IMR-90 (cell line): ENCODE data around the gene KRT83. TPM values are rescaled to one million over a fixed set of nuclear protein-coding genes. Genes with fewer than 3 reads are reported as not detected.

Experiments
- ATAC-seq: fragments of 200-7000 bp; cut with Tn5 transposase; 2 replicates; pipeline ENCODE4 v1.9.1; 2020; ENCODE audit warnings: low read depth, mild to moderate bottlenecking, moderate library complexity
- BruUV-seq: library from RNA; stranded (reverse); fragments of 400-500 nt; replicated peaks from 2 replicates; lab custom pipeline; 2021; lab: Mats Ljungman, UMichigan
- CTCF ChIA-PET: fragments of 300-600 bp; formaldehyde crosslinking; extraction: SDS; loops from one replicate; lab custom pipeline; 2021; ENCODE audit warnings: antibody characterized with exemption; lab: Yijun Ruan, JAX
- POLR2A ChIA-PET: fragments of 300-600 bp; sonication (Branson Sonifier 250); formaldehyde crosslinking; loops from one replicate; lab custom pipeline; 2022; ENCODE audit warnings: antibody characterized with exemption; ENCODE audit not compliant: unreplicated experiment; lab: Charles Lee
- DNase-seq: peaks from one replicate; pipeline ENCODE4 v3.0.0; 2013
- H2AFZ ChIP-seq: replicated peaks from 2 replicates; pipeline ENCODE3; 2013; ENCODE audit warnings: low read length, mild to moderate bottlenecking; ENCODE audit not compliant: poor library complexity
- H2AK5ac ChIP-seq: 2 replicates; pipeline ENCODE4 v1.6.1; 2013; ENCODE audit warnings: low read depth, low read length, inconsistent platforms
- H2AK9ac ChIP-seq: replicated peaks from 2 replicates; pipeline ENCODE3; 2013; ENCODE audit warnings: mild to moderate bottlenecking, low read depth, low read length, moderate library complexity; ENCODE audit not compliant: poor library complexity
- H2BK120ac ChIP-seq: 2 replicates; pipeline ENCODE4 v1.6.1; 2013; ENCODE audit warnings: low read depth, low read length, inconsistent platforms
- H2BK15ac ChIP-seq: 3 replicates; pipeline ENCODE4 v1.6.1; 2013; ENCODE audit warnings: low read depth, low read length, inconsistent platforms
- H2BK20ac ChIP-seq: 2 replicates; pipeline ENCODE4 v1.6.1; 2013; ENCODE audit warnings: low read depth, mild to moderate bottlenecking, inconsistent platforms, low read length, moderate library complexity
- H2BK5ac ChIP-seq: 2 replicates; pipeline ENCODE4 v1.6.1; 2013; ENCODE audit warnings: mild to moderate bottlenecking, low read depth, low read length, inconsistent platforms; ENCODE audit not compliant: poor library complexity, severe bottlenecking
- H3K14ac ChIP-seq: replicated peaks from 2 replicates; pipeline ENCODE4 v1.6.1; 2013; ENCODE audit warnings: low read depth, low read length, inconsistent platforms
- H3K18ac ChIP-seq: 2 replicates; pipeline ENCODE4 v1.6.1; 2013; ENCODE audit warnings: low read depth, low read length, control low read depth
- H3K23ac ChIP-seq: 2 replicates; pipeline ENCODE4 v1.6.1; 2013; ENCODE audit warnings: low read depth, low read length, inconsistent platforms
- H3K27ac ChIP-seq: 2 replicates; pipeline ENCODE4 v1.5.1; 2013; ENCODE audit warnings: mild to moderate bottlenecking, control low read depth, low read length; ENCODE audit not compliant: insufficient read depth
- H3K27me3 ChIP-seq: 2 replicates; pipeline ENCODE4 v1.6.1; 2013; ENCODE audit warnings: low read length; ENCODE audit not compliant: control insufficient read depth, insufficient read depth
- H3K36me3 ChIP-seq: 2 replicates; pipeline ENCODE4 v1.6.1; 2013; ENCODE audit warnings: low read length, mixed read lengths; ENCODE audit not compliant: control insufficient read depth, insufficient read depth
- H3K4ac ChIP-seq: 2 replicates; pipeline ENCODE4 v1.6.1; 2013; ENCODE audit warnings: low read depth, low read length, inconsistent platforms
- H3K4me1 ChIP-seq: 2 replicates; pipeline ENCODE4 v1.6.1; 2013; ENCODE audit warnings: low read length, mixed read lengths; ENCODE audit not compliant: control insufficient read depth, insufficient read depth
- H3K4me2 ChIP-seq: 2 replicates; pipeline ENCODE4 v1.6.1; 2013; ENCODE audit warnings: low read depth, mild to moderate bottlenecking, control low read depth, low read length, moderate library complexity
- H3K4me3 ChIP-seq: 2 replicates; pipeline ENCODE4 v1.5.1; 2013; ENCODE audit warnings: low read depth, mild to moderate bottlenecking, control low read depth, low read length, moderate library complexity; ENCODE audit not compliant: insufficient read depth
- H3K56ac ChIP-seq: 2 replicates; pipeline ENCODE4 v1.6.1; 2013; ENCODE audit warnings: low read length, inconsistent platforms; ENCODE audit not compliant: insufficient read depth; ENCODE audit errors: extremely low read depth
- H3K79me1 ChIP-seq, 2 experiments: 2 replicates each; pipeline ENCODE4 v1.6.1; 2013; ENCODE audit warnings: low read length in 2 of 2, inconsistent platforms in 1 of 2, low read depth in 1 of 2
- H3K9ac ChIP-seq: 2 replicates; pipeline ENCODE4 v1.6.1; 2013; ENCODE audit warnings: low read depth, low read length, control low read depth
- H3K9me1 ChIP-seq: 2 replicates; pipeline ENCODE4 v1.6.1; 2013; ENCODE audit warnings: low read length, inconsistent platforms; ENCODE audit not compliant: insufficient read depth
- H3K9me3 ChIP-seq: 2 replicates; pipeline ENCODE4 v1.6.1; 2013; ENCODE audit warnings: low read length; ENCODE audit not compliant: control insufficient read depth, insufficient read depth
- H4K20me1 ChIP-seq: 2 replicates; pipeline ENCODE4 v1.6.1; 2013; ENCODE audit warnings: low read length, inconsistent platforms; ENCODE audit not compliant: insufficient read depth
- H4K5ac ChIP-seq: 2 replicates; pipeline ENCODE4 v1.6.1; 2013; ENCODE audit warnings: mild to moderate bottlenecking, low read depth, low read length, control low read depth
- H4K8ac ChIP-seq, 2 experiments: 2 replicates each; pipeline ENCODE4 v1.6.1; 2013; ENCODE audit warnings: low read depth in 2 of 2, low read length in 2 of 2, control low read depth in 1 of 2, inconsistent platforms in 1 of 2
- H4K91ac ChIP-seq: 2 replicates; pipeline ENCODE4 v1.6.1; 2013; ENCODE audit warnings: low read depth, low read length, inconsistent platforms; ENCODE audit not compliant: insufficient read depth
- BHLHE40 ChIP-seq: fragments of 150-350 bp; IDR thresholded peaks from 2 replicates; pipeline ENCODE4 v1.6.1; 2016; ENCODE audit warnings: mild to moderate bottlenecking, low read depth, low read length
- WGBS, 2 experiments: methylation state at CpG; one replicate each; pipeline versions ENCODE4 v1.1.5 to v1.1.7; 2013; ENCODE audit warnings: missing lambda C conversion rate in 2 of 2; ENCODE audit not compliant: insufficient read length in 1 of 2; ENCODE audit errors: extremely low coverage in 2 of 2; 5-methylcytosine and 5-hydroxymethylcytosine counted together
- dilution Hi-C: fragments of 300-500 bp; cut with HindIII; formaldehyde crosslinking; loops from one replicate; pipeline ENCODE4 v1.14.3; 2018; ENCODE audit warnings: low sequenced_read_pairs; ENCODE audit not compliant: unreplicated experiment
- in situ Hi-C: fragments of 300-500 bp; cut with MboI; formaldehyde crosslinking; loops from 3 replicates; pipeline ENCODE4 v1.14.3; 2019; ENCODE audit warnings: low sequenced_read_pairs, inconsistent platforms, mixed read lengths
- intact Hi-C: fragments of 100-400 bp; cut with micrococcal nuclease; formaldehyde crosslinking; loops from 2 replicates; pipeline ENCODE4 v1.10.0; 2022
- polyA plus RNA-seq, 3 experiments: library from polyadenylated mRNA; depleted of rRNA; stranded (reverse); fragments of >200 nt; gene quantifications; 2 replicates each; pipeline ENCODE4 v1.2.3, GENCODE V29; 2012; ENCODE audit warnings: low replicate concordance in 1 of 3
- total RNA-seq: library from RNA; depleted of rRNA; stranded (reverse); fragments of >200 nt; gene quantifications from 2 replicates; pipeline ENCODE4 v1.2.3, GENCODE V29; 2012

Gene KRT83
- total and polyA plus RNA-seq, 2 of the 4 experiments (the other 2 are of a cell fraction): not detected

GRCh38 chr12:52356762-52357580, 35.8 kb upstream of the KRT83 start:
- no peak overlapping the region for H4K5ac ChIP-seq
- ATAC-seq (no peak), DNase-seq (no peak)
- H4K8ac ChIP-seq: no peak overlapping the region
- H3K23ac ChIP-seq: no peak overlapping the region
- ChIA-PET POLR2A (no interaction called here), CTCF (no interaction called here)
- in situ Hi-C loops: no loop called here
- H3K27me3 ChIP-seq: peaks cover 44% of the 10 kb centered on the region
- H2BK20ac ChIP-seq: no peak overlapping the region
- 83% methylated on average over 10 of the region's 20 CpGs; no CpG with 5 or more reads in 1 of the 2 experiments for WGBS, 2 experiments
- no peak overlapping the region for H2BK120ac ChIP-seq
- H3K79me1 ChIP-seq: no peaks in the 10 kb centered on the region
- no peak overlapping the region for H3K27ac ChIP-seq
- no peaks in the 10 kb centered on the region for H3K4me1 ChIP-seq
- H4K91ac ChIP-seq: no peak overlapping the region
- H3K9me3 ChIP-seq: no peaks in the 10 kb centered on the region
- BruUV-seq: no TSS peak
- no peak overlapping the region for H2BK5ac ChIP-seq
- no peak overlapping the region for H2BK15ac ChIP-seq
- no peak overlapping the region for H2AK9ac ChIP-seq
- no peak for TF ChIP-seq BHLHE40
- no peaks in the 10 kb centered on the region for H4K20me1 ChIP-seq
- no peak overlapping the region for H3K56ac ChIP-seq
- intact Hi-C loops: no loop called here
- no peak overlapping the region for H3K14ac ChIP-seq
- H2AK5ac ChIP-seq: no peak overlapping the region
- H3K9ac ChIP-seq: no peak overlapping the region
- H2AFZ ChIP-seq: no peak overlapping the region
- H3K4me3 ChIP-seq: no peak overlapping the region
- no peaks in the 10 kb centered on the region for H3K36me3 ChIP-seq
- H3K4ac ChIP-seq: no peak overlapping the region
- dilution Hi-C loops: no loop called here
- no peak overlapping the region for H3K4me2 ChIP-seq
- no peaks in the 10 kb centered on the region for H3K9me1 ChIP-seq
- H3K18ac ChIP-seq: no peak overlapping the region
